ENCODE results near the gene TMEM106A. TPM values are rescaled to one million over a fixed set of nuclear protein-coding genes. Genes with fewer than 3 reads are reported as not detected.

The TMEM106A gene
- total and polyA plus RNA-seq, 2 of the 13 experiments (the other 11 are each of a cell fraction or from before 2014, with no cell fraction given), result 16.9 to 35.9 TPM

DNA sequence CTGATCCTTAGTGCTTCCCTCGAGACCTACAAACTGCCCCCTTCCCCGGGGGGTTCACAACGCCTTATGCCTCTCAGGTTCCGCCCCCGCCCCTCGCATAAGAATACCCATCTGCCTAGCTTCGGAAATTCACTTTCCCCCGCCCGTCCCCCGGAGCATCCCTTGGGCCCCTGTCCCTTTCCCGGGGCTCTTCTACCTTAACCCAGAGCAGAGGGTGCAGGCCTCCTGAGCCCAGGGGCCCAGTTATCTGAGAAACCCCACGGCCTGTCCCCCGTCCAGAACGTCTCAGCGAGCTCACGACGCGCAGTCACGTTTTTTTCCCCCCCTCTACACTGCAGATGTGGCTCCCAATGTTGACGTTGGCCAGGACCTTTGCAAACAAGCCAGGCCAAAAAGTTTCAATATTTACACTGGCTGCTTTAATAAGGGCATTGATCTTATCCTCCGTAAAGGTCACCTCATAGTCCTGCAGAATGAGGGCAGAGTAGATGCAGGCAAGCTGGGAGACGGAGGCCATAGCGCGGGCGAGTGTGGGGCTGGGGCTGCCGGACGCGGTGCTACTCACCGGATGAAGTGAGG lies 42.0 kb upstream of the TMEM106A start (continued):
- TF ChIP-seq NCOR1 (IDR thresholded peaks at IDR 0.05; ENCODE audit: borderline replicate concordance, low read length), result peak; percentile 31; the same call in 1 of the 2 replicates
- TF ChIP-seq SMAD1 (CRISPR knock-in tag; IDR thresholded peaks at IDR 0.05; ENCODE audit: borderline replicate concordance, low read depth), result peak; percentile 23; the same call in 1 of the 2 replicates
- peak; percentile 77 for TF ChIP-seq MTA1 (CRISPR knock-in tag; IDR thresholded peaks at IDR 0.05; ENCODE audit: borderline replicate concordance)
- TF ChIP-seq ZUFSP (CRISPR knock-in tag; IDR thresholded peaks at IDR 0.05; ENCODE audit: borderline replicate concordance), result no peak
- TF ChIP-seq ZSCAN9 (CRISPR knock-in tag; IDR thresholded peaks at IDR 0.05; ENCODE audit: borderline replicate concordance), result no peak; the same call in none of the 2 replicates
- 0 out of 2 replicates have a peak, but pooled peaks have one; percentile 34 for TF ChIP-seq THAP7 (CRISPR knock-in tag; IDR thresholded peaks at IDR 0.05)
- TF ChIP-seq ZBTB37 (CRISPR knock-in tag; IDR thresholded peaks at IDR 0.05), result peak; percentile 20; the same call in 1 of the 2 replicates
- no peak; the same call in 1 of the 2 replicates for TF ChIP-seq STAG1 (CRISPR knock-in tag; IDR thresholded peaks at IDR 0.05)
- peak; percentile 76 for TF ChIP-seq HNRNPLL (IDR thresholded peaks at IDR 0.05; ENCODE audit: low read depth, low read length, poor library complexity, severe bottlenecking)
- TF ChIP-seq ZNF747 (CRISPR knock-in tag; IDR thresholded peaks at IDR 0.05; ENCODE audit: borderline replicate concordance), result 0 out of 2 replicates have a peak, but pooled peaks have one; percentile 19
- TF ChIP-seq NFIB (CRISPR knock-in tag; IDR thresholded peaks at IDR 0.05; ENCODE audit: borderline replicate concordance), result no peak
- peak; percentile 90; the same call in 1 of the 2 replicates for TF ChIP-seq NR1H2 (CRISPR knock-in tag; IDR thresholded peaks at IDR 0.05; ENCODE audit: borderline replicate concordance, low read depth)
- no peak for TF ChIP-seq TMF1 (CRISPR knock-in tag; IDR thresholded peaks at IDR 0.05; ENCODE audit: low read depth)
- TF ChIP-seq RCOR2 (CRISPR knock-in tag; IDR thresholded peaks at IDR 0.05), result peak; percentile 55; the same call in 1 of the 2 replicates
- peak; percentile 80; the same call in 1 of the 2 replicates for TF ChIP-seq ZNF605 (CRISPR knock-in tag; IDR thresholded peaks at IDR 0.05)
- no peak for TF ChIP-seq IRF9 (CRISPR knock-in tag; IDR thresholded peaks at IDR 0.05; ENCODE audit: borderline replicate concordance)
- TF ChIP-seq, protein P1, sequence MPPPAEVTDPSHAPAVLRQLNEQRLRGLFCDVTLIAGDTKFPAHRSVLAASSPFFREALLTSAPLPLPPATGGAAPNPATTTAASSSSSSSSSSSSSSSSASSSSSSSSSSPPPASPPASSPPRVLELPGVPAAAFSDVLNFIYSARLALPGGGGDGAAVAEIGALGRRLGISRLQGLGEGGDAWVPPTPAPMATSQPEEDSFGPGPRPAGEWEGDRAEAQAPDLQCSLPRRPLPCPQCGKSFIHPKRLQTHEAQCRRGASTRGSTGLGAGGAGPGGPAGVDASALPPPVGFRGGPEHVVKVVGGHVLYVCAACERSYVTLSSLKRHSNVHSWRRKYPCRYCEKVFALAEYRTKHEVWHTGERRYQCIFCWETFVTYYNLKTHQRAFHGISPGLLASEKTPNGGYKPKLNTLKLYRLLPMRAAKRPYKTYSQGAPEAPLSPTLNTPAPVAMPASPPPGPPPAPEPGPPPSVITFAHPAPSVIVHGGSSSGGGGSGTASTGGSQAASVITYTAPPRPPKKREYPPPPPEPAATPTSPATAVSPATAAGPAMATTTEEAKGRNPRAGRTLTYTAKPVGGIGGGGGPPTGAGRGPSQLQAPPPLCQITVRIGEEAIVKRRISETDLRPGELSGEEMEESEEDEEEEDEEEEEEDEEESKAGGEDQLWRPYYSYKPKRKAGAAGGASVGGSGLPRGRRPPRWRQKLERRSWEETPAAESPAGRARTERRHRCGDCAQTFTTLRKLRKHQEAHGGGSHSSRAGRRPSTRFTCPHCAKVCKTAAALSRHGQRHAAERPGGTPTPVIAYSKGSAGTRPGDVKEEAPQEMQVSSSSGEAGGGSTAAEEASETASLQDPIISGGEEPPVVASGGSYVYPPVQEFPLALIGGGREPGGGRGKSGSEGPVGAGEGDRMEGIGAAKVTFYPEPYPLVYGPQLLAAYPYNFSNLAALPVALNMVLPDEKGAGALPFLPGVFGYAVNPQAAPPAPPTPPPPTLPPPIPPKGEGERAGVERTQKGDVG (CRISPR knock-in tag; IDR thresholded peaks at IDR 0.05; ENCODE audit: borderline replicate concordance), result no peak
- no peak for TF ChIP-seq HCFC1 (IDR thresholded peaks at IDR 0.05; ENCODE audit: low read depth, low read length)
- TF ChIP-seq ZBTB7A (CRISPR knock-in tag; IDR thresholded peaks at IDR 0.05), result peak; percentile 85; the same call in 1 of the 2 replicates
- no peak for TF ChIP-seq EHMT2 (IDR thresholded peaks at IDR 0.05; ENCODE audit: borderline replicate concordance, low read depth, low read length)
- no peak; the same call in 1 of the 2 replicates for TF ChIP-seq ZNF253 (CRISPR knock-in tag; IDR thresholded peaks at IDR 0.05; ENCODE audit: borderline replicate concordance)

Measured in HepG2 (cell line).